GM18868 (cell line): Measurements from ENCODE around the gene C19orf53.
A peak's percentile ranks its signal among the peaks of the same experiment; 100 is the strongest.
"Not testable (repeated sequence)": the region's sequence is repeated elsewhere in the genome, so short reads cannot be mapped to it uniquely, and the experiment has no call there.

Experiments
- ATAC-seq: cut with Tn5 transposase; IDR thresholded peaks from one replicate; pipeline ENCODE4 v1.9.1; 2021; ENCODE audit warnings: mild to moderate bottlenecking, moderate library complexity; ENCODE audit not compliant: unreplicated experiment

C19orf53 gene

DNA sequence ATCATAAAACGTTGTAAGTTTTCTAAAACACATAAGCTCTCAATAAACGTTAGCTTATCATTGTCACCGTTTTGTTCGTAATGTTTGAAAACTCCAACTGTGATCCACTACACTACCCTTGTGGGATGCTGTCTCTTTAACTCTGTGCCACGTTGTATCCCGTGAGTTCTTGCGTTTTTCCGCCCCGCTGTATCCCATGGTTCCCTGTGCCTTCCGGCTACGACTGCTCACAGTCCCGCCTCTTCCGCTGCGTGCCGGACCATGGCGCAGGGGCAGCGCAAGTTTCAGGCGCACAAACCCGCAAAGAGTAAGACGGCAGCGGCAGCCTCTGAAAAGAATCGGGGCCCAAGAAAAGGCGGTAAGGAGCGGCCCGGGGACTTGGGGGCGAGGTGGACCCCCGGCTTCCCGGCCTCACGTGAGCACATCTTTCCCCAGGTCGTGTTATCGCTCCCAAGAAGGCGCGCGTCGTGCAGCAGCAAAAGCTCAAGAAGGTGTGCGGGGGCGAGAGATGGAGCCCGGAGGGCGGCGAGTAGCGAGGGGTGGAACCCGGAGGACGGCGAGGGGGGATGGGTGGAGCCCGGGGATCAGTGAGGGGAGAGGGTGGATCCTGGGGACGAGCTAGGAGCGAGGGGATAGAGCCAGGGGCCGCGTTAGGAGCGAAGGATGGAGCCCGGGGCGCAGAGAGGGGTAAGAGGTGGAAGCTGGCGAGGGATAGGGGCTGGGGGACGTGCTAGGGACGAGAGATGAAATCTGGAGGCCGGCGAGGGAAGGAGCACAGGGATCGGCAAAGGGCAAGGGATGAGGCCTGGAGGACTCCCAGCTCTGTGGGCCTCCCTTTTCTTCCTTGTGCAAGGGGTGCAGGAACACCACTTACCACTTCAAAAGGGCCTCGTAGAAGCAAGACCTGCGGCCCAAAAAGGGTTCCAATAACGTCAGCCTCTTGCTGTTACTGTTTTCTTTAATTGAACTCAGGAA, at the start of gene C19orf53:
Gene C19orf53 (plus strand): TSS at position 240 of the 975 bp plus-strand sequence. CDS start 22 bp downstream, at position 262.
- ATAC-seq = peak; percentile 93

DNA sequence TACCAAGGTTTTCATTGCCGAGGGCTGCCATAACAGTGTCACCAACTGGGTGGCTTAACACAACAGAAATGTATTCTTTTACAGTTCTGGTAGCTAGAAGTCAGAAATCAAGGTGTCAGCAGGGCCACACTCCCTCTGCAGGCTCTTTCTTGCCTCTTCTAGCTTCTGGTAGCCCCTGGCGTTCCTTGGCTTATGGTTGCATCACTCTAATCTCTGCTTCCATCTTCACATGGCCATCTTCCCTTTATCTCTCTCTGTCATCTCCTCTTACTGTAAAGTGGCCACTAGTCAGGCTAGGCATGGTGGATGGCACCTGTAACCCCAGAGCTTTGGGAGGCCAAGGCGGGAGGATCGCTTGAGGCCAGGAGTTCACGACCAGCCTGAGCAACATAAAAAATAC, 47.9 kb upstream of the C19orf53 start:
- no peak for ATAC-seq

DNA sequence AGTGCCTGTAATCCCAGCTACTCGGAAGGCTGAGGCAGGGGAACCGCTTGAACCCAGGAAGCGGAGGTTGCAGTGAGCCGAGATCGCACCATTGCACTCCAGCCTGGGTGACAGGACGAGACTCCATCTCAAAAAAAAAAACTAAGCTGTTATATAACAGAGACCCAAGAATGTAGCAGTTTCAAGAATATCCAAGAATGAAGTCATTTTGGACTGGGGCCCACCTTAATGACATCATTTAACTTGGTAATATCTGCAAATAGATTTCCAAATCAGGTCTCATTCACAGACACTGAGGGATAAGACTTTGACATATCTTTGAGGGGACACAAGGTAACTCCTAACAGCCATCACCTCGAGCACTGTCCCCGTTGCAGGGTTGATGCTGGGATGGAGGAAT, 46.5 kb upstream of the C19orf53 start:
- ATAC-seq = no peak

DNA sequence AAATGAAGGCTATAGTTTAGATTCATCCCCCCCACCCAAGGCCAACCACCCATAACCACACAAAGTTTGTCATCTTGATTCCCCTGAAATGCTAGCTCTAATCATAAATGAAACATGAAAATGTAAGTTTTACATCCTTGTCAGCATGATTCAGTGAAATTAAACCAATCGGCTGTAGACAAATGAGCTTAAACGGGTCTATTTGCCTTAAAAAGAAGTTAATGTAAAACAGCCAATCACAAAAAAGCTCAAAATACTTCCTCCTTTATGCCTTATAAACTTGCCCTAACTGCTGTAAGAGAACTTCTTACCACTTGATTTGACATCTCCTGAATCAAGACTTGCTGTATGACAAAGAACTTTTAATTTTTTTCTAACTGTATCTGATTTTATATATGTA, 44.4 kb upstream of the C19orf53 start:
- no peak for ATAC-seq

DNA sequence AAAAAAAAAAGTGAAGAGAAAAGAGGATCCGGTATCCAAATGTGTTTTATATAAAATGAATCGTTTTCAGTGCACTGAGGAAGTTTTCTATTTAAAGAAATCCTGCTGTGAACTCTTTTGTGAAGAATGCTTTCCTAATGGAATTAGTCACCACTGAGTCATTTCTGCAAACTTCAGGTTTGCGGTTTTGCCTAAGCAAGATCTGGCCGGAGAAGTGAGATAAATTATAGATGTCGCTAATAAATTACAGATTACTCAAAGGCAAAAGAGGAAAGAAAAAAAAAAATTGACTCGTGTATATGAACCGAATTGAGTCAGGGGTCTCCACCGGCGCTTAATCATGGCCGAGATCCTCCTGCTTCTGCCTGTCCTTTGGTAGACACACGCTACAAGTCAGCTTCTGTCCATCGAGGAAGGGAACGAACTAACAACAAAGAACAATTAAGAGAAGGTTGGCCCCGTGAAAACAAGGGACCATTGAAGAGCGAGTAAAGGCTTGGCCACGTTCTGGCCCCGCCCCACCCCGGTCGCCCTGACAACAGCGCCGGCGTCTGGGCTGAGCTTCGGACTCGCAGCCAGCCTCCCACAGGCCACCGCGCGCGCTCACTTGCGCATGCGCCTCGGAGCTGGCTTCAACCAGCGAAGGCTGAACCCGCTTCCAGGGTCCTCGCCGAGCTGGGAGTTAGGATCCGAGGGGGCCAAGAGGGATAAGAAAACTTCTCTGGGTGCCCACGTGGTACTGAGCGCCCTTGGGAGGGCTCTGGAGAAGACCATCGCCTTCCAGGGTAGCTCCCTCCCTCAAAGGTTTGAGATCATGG, 42.9 kb upstream of the C19orf53 start:
- peak; percentile 96 for ATAC-seq

GRCh38 chr19:13732337-13732736, 41.9 kb upstream of the C19orf53 start:
- ATAC-seq = no peak

- ATAC-seq = no peak
Observed at GRCh38 chr19:13734751-13735150, 39.5 kb upstream of the C19orf53 start.

DNA sequence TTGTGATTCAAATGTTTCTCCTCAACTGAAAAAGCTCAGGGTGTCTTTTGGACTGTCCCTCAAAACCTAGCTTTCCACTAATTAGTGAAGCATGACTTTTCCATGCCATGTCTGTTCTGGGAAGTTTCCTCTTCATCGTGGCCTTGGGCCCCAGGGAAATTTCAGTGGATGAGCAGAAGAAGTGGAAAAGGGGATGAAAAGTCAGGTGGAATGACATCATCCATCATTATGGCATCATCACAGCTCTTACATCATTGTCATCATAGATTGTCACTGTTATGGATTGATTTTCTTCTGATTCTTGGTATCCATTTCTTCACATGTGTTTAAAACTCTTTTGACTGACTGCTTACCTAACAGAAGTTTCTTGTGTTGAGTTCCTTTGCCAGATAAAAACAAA, 36.2 kb upstream of the C19orf53 start:
- ATAC-seq = no peak

DNA sequence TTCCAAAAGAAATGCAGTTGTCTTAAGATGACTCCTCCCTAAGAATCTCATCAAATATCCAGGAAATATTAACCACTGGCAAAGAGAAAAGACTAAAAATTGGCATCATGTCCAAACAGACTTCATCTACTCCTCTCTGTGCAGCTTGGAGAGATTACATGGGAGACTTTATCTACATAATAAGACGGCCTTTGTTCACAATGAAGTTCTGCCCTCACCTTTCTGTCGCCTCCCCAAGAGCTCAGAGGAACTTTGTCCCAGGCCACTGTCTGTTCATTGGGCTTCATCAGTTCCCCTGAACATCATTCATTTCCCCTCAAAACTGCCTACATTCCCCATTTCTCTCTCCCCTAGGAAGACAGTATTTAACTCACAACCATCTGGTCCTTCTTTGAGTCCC, 32.4 kb upstream of the C19orf53 start:
- ATAC-seq = no peak

DNA sequence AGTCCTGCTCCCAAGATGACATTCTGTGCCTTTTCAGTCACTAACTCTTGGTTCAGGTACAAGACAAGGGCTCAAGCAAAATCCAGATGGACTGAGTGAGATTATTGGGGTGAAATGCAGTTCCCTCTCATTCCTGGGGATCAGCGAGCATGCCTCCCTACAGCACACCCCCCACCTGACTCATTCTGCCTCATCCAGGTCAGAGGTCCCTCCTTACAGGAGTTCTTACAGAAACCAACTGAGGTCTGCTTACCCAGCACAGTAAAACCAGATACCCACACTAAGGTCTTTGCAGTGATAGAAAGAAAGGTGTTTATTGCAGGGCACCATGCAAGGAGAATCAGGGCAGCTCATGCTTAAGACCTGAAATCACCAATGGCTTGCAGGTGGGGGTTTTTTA, 31.5 kb upstream of the C19orf53 start:
- no peak for ATAC-seq

GRCh38 chr19:13744174-13744573, 30.1 kb upstream of the C19orf53 start:
- no peak for ATAC-seq

DNA sequence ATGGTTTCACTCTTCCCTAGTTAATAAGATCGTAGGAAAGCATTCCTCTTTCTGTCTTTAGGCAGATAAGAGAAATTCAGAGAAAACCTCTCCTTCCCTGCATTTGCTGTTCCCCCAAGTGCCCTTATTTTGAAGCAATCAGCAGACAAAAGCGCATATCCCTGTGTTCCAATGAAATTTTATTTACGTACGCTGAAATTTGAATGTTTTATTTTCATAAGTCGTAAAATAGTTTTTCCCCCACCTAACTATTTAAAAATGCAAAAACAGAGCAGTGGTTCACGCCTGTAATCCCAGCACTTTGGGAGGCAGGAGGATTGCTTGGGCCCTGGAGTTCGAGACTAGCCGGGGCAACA, 27.2 kb upstream of the C19orf53 start:
- ATAC-seq = no peak

DNA sequence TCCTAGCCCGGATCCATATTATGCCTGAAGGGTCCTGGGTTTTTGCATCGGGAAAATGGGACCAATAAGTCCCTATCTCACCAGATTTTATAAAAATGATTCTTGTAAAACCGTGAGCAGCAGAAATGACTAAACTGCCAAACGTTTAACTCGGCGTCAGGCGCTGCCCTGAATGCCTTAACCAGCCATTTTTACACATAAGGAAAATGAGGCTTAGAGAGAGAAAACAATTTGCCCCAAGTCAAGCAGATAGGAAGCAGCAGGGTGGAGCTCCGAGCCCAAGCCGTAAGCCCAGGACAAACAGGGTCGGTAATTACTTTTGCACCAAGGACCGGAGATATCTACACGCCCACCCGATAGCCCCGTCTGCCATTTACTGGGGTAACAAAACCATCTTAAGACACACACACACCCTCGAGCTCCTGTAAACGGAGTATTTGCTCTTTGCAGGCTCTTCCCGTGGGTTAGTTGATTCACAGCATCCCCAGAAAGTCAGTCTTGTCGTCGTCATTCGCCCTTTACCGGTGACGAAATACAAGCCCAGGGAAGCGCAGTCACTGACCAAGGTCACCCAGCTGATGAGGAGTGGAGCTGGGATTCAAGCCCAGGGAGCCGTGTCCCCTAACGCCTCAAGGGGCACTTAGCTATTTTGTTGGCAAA, 26.0 kb upstream of the C19orf53 start:
- no peak for ATAC-seq

DNA sequence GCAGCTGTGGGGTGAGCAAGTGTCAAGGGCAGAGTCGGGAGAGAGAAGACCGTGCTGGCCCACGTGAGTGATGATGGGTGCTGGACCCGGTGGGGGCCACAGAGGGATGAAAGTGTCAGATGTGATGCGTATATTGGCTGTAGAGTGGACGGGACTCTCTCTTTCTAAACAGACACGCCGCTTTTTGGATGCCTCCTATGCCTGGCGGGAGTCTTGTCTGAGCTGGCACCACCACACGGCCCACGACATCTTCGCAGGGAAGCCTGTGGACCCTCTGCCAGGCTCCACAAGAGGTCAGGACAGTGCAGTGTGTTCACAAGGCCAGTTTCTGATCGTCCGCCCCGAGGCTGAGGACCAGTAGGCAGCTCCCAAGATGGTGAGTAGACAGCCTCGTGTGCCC, 22.8 kb upstream of the C19orf53 start:
- no peak for ATAC-seq

DNA sequence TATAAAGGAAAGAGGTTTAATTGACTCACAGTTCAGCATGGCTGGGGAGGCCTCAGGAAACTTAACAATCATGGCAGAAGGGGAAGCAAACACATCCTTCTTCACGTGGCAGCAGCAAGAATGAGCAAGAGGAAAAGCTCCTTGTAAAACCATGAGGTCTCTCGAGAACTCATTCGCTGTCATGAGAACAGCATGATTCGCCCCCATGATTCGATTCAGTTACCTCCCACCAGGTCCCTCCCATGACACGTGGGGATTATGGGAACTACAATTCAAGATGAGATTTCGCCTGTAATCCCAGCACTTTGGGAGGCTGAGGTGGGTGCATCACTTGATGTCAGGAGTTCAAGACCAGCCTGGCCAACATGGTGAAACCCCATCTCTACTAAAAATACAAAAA, 20.6 kb upstream of the C19orf53 start:
- not testable (repeated sequence) for ATAC-seq

- no peak for ATAC-seq
Observed at GRCh38 chr19:13756210-13756609, 18.0 kb upstream of the C19orf53 start.

GRCh38 chr19:13757805-13758772, 16.2 kb upstream of the C19orf53 start:
- ATAC-seq = no peak

- no peak for ATAC-seq
Observed at GRCh38 chr19:13758795-13759194, 15.5 kb upstream of the C19orf53 start.

- ATAC-seq = no peak
Observed at GRCh38 chr19:13761423-13761822, 12.8 kb upstream of the C19orf53 start.

GRCh38 chr19:13762635-13763235, 11.5 kb upstream of the C19orf53 start:
- no peak for ATAC-seq
